Esophagus squamous epithelium (tissue), 4 donors: ENCODE measurements around the gene TMC1.
"Not testable (repeated sequence)": the region's sequence is repeated elsewhere in the genome, so short reads cannot be mapped to it uniquely, and the experiment has no call there.

Source experiments
- CTCF ChIP-seq, 6 experiments: fragments of 450-650 bp in 4 of 6; fragments of 200-600 bp in 2 of 6; sonication (generic) in 2 of 6; IDR thresholded peaks; one replicate each; pipeline ENCODE4 v1.5.1; 2016 to 2019; ENCODE audit warnings: antibody characterized with exemption in 6 of 6, mild to moderate bottlenecking in 4 of 6, moderate library complexity in 4 of 6
- POLR2A ChIP-seq, 4 donors: fragments of 450-650 bp; IDR thresholded peaks; one replicate each; pipeline ENCODE4 v1.6.1; 2017; ENCODE audit warnings: antibody characterized with exemption in 4 of 4, mild to moderate bottlenecking in 4 of 4, moderate library complexity in 3 of 4

GRCh38 chr9:72480261-72480660, 41.1 kb upstream of the TMC1 start:
- TF ChIP-seq CTCF, POLR2A (IDR thresholded peaks at IDR 0.05): not testable (repeated sequence)
